Measurements from ENCODE around the gene EBLN1. TPM values are rescaled to one million over a fixed set of nuclear protein-coding genes. Genes with fewer than 3 reads are reported as not detected.

The EBLN1 gene
- total RNA-seq (2014; rRNA removed) = 0.26 TPM in 1 of 2 replicates, not detected in the other
- not detected for polyA plus RNA-seq (2012)

DNA sequence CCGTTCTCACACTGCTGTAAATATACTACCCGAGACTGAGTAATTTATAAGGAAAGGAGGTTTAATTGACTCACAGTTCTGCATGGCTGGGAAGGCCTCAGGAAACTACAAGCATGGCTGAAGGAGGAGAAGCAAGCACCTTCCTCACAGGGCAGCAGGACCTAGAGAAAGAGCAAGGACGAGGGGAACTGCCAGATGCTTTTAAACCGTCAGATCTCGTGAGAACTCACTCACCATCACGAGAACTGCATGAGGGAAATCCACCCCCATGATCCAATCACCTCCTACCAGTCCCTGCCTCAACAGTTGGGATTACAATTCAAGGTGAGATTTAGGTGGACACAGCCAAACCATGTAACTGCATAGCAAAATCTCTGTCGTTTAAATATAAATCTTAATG is at the start of gene EBLN1:
Gene EBLN1, minus strand, starts transcription at position 174 of the 400 bp plus-strand sequence. CDS start 8,032 bp downstream, outside the sequence.
- no peak for DNase-seq (ENCODE audit: low read depth)

DNA sequence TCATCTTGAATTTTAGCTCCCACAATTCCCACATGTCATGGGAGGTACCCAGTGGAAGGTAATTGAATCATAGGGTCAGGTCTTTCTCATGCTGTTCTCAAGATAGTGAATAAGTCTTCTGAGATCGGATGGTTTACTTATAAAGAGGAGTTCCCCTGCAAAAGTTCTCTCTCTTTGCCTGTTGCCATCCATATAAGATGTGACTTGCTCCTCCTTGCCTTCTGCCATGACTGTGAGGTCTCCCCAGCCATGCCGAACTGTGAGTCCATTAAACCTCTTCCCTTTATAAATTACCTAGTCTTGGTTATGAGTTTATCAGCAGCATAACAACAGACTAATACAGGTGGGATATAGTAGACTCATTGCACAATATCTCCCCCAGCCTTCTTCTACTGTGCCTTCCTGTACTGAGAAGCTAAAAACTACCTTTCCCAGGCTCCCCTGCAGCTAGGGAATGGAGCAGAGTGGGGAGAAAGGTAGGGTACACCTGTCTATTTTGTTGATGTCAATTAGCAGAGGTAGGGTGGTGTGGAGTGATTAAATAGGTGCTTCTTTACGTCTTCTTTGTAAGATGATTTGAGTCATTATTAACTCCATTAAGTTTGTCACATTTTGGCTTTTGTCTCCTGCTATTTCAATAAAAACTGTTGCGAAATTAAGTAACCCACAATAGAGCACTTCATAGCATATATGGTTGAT is 48.2 kb upstream of the EBLN1 start:
- no peak for DNase-seq (ENCODE audit: low read depth)

DNA sequence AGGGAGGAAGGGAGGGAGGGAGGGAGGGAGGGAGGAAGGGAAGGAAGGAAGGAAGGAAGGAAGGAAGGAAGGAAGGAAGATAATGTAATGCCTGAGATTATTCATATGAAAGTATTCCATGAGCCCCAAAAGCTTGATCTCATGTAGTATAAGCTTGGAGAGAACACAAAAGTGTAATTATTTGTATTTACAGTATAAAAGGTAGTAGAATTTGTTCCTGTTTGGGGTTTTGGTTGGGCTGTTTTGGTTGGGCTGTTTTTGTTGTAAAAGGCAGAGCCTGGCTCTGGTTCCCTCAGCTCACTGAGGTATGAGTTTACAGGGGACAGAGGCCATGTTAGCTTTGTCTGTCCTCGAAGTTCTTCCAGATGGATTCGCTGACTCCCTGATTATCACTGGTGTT is 45.3 kb upstream of the EBLN1 start:
- no peak for DNase-seq (ENCODE audit: low read depth)

DNA sequence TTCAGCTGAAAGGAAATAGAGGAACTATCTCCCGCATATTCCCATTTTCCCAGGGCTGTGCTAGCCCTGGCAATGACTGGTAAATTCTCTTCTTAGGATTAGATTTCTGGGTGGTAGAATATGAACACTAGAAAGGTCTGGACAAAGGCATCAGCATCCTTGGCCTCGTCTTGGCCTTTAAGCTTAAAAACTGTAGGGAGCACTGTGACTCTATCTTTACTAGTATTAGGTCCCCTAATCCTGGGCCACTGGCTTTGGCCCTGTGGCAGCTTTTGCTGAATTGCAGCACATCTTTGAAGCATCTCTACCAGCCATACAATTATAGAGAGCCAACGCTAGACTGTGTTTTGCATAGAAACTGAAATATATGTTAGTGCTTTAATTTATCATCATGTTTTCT is 41.5 kb upstream of the EBLN1 start:
- DNase-seq (ENCODE audit: low read depth) = peak; percentile 12

DNA sequence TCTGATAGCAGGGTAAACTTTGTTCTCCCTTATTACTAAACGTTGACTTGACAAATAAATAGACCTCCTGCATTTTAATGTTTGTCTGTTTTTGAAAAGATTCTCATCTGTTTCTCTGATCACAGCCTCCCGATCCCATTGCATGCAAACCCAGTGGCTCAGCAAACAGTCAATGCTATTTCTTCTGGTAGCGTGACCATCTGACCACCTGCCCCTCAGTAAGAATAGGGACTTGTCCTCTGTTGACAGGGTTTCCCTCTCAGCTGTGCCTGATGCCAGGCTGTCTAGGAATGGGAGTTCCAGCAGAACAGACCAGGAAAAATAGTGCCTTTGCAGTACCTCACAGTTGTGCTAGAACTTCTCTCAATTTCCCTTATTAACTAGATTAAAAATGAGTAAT is 40.7 kb upstream of the EBLN1 start:
- no peak for DNase-seq (ENCODE audit: low read depth)

DNA sequence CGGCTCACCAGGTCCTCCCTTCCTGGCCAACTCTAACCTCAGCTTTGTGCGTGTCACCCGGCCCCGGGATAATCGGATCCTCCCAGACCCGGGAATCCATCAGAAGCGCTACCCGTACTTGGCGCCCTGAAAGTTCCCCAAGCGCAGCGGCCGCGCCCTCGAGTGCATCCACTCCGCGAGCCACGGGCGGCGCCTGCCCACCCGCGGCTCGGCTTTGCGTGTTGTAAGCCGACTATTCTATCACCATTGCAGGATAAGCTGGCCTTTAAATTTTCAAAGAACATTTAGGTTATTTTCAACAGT is 35.7 kb upstream of the EBLN1 start:
- no peak for DNase-seq (ENCODE audit: low read depth)

DNA sequence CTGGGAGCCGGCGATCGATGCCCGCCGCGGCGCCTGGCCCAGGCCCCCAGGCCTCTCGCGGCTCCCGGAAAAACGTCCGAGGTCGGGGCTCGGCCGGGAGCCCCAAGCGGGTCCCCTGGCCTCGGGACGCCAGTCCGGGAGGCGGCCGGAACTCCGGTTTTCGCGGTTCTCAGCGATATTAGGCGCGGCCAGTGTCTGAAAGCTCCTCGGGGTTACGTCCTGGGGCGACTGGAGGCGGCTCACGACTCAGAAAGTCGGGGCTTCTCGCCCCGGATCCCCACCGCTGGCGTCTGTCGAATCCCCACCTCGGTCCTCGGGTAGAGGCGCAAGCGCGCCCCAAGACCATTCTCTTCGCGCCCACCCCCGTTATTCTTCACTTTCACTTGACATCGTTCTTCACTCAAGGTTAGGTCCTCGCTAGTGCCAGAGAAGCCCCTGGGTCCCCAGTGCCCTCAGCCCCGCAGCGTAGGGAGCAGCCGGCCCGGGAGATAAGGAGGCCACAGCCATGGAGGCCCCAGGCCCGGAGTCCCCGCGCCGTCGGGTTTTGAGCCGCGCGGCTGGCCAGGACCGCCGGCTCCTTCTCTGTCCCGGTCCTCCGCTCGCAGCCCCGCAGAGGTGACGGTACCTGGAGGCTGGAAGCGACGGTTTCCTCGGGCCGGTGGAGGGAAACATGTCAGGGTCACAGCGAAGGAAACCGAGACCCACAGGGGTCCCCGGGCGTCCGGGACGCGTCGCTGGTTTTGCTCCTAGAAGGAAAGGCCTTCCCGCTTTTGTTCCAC is 35.2 kb upstream of the EBLN1 start:
- DNase-seq (ENCODE audit: low read depth) = no peak

DNA sequence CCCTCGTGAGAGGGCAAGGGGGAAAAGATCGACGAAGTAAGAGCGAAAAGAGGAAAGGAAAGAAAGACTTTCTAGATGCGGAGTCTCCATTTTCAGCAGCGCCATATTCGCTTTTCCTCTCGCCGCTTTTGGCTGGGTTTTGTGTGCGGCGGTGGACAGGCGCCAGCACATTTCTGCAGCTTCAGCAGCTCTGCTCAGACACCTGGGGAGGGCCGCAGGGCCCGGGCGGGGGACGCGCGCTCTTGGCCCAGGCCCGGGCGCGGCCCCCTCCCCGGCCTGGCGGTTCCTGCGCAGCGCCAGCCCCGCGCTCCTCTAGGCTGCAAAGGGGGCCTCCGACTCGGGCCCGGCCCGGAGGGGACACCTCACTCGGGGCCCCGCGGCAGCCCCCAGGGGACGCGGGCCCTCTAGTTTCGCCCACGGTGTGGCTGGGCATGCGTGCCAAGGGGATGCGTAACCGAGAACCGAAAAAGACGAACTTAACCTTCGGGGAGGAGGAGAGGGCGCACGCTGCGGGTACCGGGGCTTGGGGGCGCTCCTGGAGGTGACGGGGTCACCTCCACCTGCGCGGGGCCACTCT is 34.5 kb upstream of the EBLN1 start:
- DNase-seq (ENCODE audit: low read depth) = peak; percentile 32

DNA sequence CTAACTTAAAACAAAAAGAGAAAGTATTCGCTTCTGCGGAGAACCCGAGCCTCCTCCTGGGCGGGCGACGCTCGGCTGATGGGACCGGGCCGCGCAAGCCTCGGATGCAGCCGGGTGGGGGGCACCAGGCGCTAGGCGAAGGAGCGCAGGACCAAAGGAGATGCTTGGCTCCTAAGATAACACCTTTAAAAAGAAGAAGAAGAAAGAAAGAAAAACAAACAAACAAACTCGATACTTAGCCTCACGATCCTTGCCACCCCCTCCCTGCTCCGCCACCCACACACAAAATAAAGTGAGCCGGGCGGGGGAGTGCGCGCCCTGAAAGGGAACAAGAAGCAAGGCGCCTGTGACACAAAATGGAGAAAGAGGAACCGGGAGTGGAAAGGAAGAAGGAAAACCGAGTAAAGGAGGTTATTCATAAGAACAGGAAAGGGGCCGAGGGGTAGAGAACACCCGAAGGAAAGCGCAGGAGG is 34.0 kb upstream of the EBLN1 start:
- DNase-seq (ENCODE audit: low read depth) = peak; percentile 60

DNA sequence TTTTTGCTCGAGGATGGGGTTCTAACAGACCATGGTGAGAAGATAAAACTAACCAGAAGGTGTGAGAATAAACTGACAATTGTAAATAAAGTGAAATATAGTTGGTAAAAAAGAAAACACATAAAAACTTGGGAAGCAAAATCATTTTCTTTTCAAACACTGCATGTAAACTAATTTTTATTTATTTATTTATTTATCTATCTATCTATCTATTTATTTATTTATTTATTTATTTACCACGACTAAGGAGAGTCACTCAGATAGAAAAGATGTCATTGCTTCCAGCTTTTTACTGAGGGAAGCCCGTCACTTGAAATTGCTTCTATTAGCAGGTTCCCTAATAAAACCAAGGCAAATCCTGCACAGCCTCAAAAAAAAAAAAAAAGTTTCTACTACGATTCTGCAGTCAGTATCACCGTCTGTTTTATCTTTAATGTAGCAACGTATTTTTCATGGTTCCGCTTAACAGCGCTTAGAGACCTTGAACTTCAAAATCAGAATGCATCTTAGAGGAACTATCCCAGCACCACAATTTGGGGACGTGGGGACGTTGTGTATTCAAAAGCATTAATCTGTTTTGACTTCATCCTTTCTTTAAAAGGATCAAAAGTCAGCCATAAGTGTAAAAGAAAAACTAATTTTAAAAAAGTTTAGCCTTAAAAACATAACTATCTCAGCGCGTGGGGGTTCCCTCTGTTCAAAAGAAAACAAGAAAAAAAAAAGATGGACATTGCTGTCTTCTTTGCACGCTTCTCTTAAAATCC is 33.3 kb upstream of the EBLN1 start:
- DNase-seq (ENCODE audit: low read depth) = peak; percentile 19

DNA sequence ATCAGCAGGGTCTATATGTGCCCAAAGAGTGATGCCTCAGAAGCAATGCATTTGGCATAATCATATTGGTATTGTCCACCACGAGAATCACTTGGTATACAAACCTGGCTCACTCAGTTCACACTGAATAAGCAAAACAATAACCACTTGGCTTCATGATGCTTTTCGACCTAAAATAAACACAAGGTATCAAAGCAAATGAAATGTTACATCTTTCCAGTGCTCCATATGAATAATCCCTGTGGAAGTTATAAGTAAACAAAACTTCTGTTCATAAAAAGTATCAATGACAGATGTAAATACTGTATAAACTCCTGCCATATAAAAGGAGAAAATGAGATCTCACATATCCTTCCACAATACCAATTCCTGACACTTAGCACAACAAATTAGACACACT is 29.8 kb upstream of the EBLN1 start:
- no peak for DNase-seq (ENCODE audit: low read depth)

DNA sequence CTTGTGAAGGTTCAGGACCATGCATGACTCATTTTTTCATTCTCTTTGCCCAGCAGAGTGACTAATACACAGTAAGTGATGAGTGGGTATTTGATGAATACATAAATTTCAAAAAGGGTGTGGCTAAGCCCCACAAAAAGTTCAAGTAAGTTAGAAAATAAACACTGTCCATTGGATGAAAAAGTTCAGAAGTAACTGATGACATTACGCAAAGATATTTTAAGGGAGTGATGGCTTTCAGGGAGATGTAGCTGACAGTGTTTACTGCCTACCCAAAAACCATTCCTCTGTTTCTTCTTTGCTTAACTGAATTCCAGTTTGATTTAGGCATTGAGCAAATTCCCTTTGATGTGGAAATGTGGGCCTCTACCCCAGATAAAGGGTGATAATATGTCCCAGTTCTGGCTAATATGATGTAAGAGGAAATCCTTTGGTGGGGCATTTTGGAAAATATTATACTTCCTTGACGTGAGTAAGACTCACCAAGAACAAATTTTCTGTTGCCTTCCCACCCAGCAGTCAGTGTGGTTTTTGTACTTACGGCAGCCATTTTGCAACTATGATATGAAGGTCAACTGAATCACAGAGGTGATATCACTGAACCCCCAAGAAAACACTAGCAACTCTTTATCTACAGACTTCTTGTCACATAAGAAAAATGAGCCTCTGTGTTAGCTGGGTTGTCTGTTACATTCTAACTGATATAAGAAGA is 29.0 kb upstream of the EBLN1 start:
- DNase-seq (ENCODE audit: low read depth) = peak; percentile 95

DNA sequence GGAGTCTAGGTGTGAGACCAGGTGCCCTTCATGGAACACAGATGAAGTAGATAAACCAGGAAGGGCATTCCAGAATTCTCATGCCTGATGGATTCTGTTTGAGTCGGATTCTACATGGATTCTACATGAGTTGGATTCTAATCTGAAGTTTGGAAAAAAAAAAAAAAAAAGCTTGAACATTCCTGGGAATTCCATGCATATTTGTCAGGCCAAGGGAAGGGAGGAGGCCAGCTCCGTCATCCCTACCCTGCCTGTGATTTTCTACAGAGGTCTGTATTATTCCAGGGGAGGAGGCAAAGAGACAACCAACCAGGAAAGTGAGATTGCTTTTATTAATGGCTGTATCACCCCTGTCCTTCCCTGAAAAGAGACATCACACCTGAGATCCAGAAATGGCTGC is 27.8 kb upstream of the EBLN1 start:
- DNase-seq (ENCODE audit: low read depth) = peak; percentile 46

DNA sequence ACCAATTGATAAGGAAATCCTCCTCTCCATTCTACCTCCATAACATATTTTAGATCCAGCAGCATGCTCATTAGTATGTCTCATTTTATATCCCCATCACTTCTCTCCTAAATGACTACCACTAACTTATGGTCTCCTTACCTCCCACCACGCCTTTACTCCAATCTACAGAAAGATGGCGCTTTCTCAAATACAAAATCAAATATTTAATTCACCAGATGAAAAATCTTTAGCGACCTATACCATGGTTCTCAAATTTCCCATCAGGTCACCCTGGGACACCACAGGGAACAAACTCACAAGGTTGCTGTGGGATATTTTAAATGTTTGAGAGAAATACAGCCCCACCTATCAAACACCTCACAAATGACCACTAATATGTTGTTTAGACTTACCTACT is 27.0 kb upstream of the EBLN1 start:
- no peak for DNase-seq (ENCODE audit: low read depth)

DNA sequence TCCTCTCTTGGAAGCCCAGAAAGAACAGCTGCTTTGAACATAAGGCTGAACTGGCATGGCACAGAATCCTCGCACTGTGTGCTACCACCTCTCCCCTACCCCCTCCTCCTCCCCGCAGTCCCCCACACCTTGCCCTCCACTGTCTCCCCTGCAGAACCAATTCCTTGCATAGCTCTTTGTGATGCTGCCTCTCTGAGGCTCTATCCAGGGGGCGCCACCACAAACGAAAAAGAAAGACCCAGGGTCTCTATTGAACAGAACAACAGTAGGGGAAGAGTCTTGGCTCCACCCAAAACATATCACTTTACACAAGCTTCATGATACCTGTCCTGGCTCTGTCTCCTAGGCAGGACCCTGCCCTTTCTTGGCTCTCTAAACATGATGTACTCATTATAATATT is 26.2 kb upstream of the EBLN1 start:
- DNase-seq (ENCODE audit: low read depth) = no peak

DNA sequence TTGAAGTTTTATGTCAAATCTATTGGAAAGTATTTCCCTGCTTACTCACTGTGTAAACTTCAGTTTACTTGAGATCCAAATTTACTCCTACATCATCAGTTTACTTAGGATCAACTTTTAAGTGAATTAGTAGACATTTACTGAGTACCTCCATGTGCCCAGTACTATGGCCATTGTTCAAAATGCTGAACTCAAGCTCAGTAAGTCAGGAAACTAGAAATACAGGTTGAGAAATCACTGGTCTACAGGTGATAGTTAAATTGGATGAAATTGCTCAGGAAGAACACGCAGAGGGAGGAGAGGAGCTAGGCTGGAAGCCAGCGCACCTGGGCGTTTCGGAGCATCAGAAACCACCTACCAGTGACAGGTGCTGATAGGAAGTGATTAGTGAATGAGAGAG is 25.5 kb upstream of the EBLN1 start:
- no peak for DNase-seq (ENCODE audit: low read depth)

DNA sequence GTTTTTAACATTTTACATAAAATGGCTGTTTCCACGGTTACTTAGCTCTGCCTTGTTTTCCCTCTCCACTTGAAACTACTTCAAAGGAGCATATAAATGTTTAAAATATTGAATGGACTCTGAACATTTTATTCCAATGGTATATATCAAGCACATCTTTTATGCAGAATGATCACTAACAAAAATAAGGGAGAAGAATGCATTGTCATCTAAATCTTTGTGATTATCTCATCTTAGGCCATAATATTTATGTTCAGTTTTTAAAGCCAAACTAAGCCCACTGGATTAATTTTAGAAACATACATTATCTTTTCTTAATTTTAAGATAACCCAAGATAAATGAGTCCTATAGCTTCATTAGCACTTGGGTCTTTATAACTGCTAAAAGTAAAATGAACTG is 13.4 kb upstream of the EBLN1 start:
- DNase-seq (ENCODE audit: low read depth) = no peak

DNA sequence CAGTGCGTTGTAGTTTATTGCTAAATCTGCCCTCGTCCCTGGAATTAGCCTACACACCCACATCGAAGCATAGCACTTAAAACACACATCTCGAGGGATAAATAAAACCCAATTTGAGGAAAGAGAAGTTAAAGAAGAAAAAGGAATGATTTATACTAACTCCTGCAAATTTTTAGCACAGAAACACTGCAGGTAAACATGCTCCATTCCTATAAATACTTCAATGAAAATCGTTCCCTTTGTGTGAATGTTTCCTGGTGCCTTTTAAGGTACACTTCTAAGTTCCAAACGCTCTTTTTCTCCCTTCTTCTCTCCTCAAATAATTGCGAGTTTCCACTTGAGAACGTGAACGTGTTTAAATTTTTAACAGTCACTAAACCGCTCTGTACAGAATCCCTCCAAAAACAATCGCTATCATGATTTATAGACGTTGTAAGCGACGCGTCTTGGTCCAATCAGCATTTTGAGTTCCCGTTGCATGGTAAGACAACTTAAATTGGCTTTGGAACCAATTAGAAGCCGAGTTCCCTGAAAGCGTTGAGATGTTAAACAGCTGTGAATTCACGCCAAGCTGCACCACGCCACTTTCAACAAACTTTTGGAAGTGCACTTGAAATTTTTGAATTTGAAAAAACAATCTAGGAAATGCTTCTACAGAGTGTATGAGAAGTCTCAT is 12.5 kb upstream of the EBLN1 start:
- DNase-seq (ENCODE audit: low read depth) = peak; percentile 84

DNA sequence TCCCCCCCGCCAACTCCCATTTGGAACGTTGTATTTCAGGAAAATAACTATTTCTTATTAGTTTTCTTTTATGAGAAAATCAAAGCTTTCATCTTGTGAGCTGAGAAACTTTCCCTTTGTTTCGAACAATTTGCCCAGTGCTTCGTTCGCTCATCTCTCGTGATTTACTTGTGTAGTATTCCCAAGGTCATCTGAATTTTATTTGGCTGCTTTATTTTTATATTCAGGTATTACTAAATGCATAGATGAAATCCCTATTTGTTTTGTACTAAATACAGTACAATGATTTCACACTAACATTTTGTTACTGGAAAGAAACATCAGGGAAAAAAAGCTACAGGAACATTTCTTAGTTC is 12.0 kb upstream of the EBLN1 start:
- no peak for DNase-seq (ENCODE audit: low read depth)

DNA sequence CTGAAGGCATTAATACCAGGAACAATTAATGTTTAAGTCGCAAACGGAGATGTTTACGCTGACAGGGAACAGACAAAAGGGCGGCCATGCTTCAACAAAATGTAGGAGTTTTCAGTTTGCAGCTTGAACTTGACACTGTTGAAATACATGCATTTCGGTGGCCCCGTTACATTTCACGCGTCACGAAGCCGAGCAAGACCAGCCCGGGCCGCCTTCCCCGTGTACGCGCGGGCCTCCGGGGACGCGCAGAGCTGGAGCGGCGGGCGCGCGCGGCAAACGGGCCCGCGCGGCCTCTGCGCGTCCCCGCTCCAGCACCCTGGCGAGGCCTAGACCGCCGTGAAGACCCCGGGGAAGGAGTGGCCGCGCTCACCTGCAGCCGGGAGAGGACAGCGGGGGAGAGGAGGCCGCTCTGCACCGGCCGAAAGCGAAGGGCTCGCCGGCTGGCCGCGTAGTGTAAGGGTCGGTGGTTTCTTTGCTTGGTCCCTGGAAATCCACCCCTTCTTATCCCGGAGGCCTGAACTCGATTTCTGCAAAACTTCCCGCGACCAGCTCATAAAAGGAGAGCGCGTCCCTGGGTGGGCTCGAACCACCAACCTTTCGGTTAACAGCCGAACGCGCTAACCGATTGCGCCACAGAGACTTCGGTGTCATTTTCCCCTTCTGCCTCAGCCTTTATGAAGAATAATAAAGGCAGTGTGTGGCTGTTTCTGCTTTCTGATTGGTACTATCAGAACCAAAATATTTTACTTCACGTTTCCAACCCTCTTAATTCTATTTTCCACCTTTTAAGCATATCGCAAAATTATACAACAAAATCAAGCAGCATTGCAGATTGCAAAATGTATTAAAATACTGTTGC is 11.4 kb upstream of the EBLN1 start:
- peak; percentile 92 for DNase-seq (ENCODE audit: low read depth)
